ENCODE measurements around the gene SBF1. TPM values are rescaled to one million over a fixed set of nuclear protein-coding genes. Genes with fewer than 3 reads are reported as not detected.

SBF1 gene
- total and polyA plus RNA-seq, 2 donors (not counting 1 experiment from before 2014, with no cell fraction given) = 110 to 254 TPM

DNA sequence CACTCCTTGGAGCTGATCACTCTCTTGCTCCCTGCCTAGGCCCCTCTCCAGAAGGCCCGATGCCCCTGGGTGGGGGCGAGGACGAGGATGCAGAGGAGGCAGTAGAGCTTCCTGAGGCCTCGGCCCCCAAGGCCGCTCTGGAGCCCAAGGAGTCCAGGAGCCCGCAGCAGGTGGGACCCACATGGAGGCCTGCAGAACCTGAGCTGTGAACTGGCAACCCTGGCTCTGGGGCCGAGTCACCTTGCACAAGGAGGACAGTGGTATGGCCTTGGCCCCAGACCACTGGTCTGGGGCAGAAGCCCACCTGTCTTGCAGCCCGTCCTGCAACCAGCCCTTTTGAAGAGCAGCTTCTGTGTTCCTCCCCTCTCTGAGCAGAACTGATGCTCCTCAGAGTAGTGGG, 44.3 kb upstream of the SBF1 start:
- H3K4me2 ChIP-seq (replicated peaks; ENCODE audit: low read depth, low read length, poor library complexity, severe bottlenecking) = no peak overlapping the region
- H3K9me3 ChIP-seq (ENCODE audit: control extremely low read depth in 1 of 3, control insufficient read depth in 2 of 3, insufficient read depth in 1 of 3, low read length in 2 of 3) = no peaks in the 10 kb centered on the region
- no peak overlapping the region for H3K4me3 ChIP-seq (ENCODE audit: control extremely low read depth in 1 of 5, extremely low read depth in 1 of 5, insufficient read depth in 1 of 5, low read depth in 2 of 5, low read length in 4 of 5)
- POLR2A ChIA-PET = interaction anchor here (1.9 kb wide), 1 partner anchor 11 kb away, joined by 4 read pairs; the partner anchor contains the start of genes LMF2 and NCAPH2
- no peak overlapping the region for H3K4me3 Mint-ChIP-seq
- DNase-seq (no peak), ATAC-seq (ENCODE audit: low read depth) (no peak)
- no peaks in the 10 kb centered on the region for H3K27me3 ChIP-seq (replicated peaks in 1 of 4; ENCODE audit: control extremely low read depth in 1 of 4, control insufficient read depth in 3 of 4, insufficient read depth in 4 of 4, low read length in 3 of 4)
- no peak overlapping the region for H3K9ac ChIP-seq (ENCODE audit: low read length)
- no peak overlapping the region for H3K27ac Mint-ChIP-seq
- H3K27me3 Mint-ChIP-seq = no peaks in the 10 kb centered on the region
- CTCF ChIA-PET = interaction anchor here (1.1 to 1.5 kb wide), 2 partner anchors 21 kb away, joined by 3 read pairs; no protein-coding TSS in a partner anchor
- H3K4me1 Mint-ChIP-seq = peaks cover 2% of the 10 kb centered on the region
- TF ChIP-seq, protein P1, sequence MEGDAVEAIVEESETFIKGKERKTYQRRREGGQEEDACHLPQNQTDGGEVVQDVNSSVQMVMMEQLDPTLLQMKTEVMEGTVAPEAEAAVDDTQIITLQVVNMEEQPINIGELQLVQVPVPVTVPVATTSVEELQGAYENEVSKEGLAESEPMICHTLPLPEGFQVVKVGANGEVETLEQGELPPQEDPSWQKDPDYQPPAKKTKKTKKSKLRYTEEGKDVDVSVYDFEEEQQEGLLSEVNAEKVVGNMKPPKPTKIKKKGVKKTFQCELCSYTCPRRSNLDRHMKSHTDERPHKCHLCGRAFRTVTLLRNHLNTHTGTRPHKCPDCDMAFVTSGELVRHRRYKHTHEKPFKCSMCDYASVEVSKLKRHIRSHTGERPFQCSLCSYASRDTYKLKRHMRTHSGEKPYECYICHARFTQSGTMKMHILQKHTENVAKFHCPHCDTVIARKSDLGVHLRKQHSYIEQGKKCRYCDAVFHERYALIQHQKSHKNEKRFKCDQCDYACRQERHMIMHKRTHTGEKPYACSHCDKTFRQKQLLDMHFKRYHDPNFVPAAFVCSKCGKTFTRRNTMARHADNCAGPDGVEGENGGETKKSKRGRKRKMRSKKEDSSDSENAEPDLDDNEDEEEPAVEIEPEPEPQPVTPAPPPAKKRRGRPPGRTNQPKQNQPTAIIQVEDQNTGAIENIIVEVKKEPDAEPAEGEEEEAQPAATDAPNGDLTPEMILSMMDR (IDR thresholded peaks at IDR 0.05) = no peak
- no peak for TF ChIP-seq EZH2 (IDR thresholded peaks at IDR 0.05; ENCODE audit: borderline replicate concordance, insufficient read depth, low read depth, low read length, poor library complexity, severe bottlenecking)
- H3K27ac ChIP-seq (ENCODE audit: low read length in 2 of 2) = no peak overlapping the region
- H3K36me3 ChIP-seq (replicated peaks in 1 of 2; ENCODE audit: control extremely low read depth in 1 of 2, control insufficient read depth in 1 of 2, extremely low read depth in 1 of 2, insufficient read depth in 2 of 2, low read length in 1 of 2) = peaks cover 0 to 66% of the 10 kb centered on the region in 2 experiments
- peaks cover 0 to 5% of the 10 kb centered on the region in 2 donors for H3K4me1 ChIP-seq (ENCODE audit: control insufficient read depth in 2 of 2, insufficient read depth in 2 of 2, low read length in 2 of 2)
- 96% methylated on average over 8 of the region's 8 CpGs for WGBS (ENCODE audit: insufficient coverage)
- no peaks in the 10 kb centered on the region for H3K9me3 Mint-ChIP-seq (ENCODE audit: insufficient read depth)
- no peak overlapping the region for H2AFZ ChIP-seq (ENCODE audit: insufficient read depth, low read depth, low read length, poor library complexity, severe bottlenecking)
- peaks cover 49% of the 10 kb centered on the region for H4K20me1 ChIP-seq (ENCODE audit: control insufficient read depth, insufficient read depth, low read length, poor library complexity, severe bottlenecking)
- peaks cover 83% of the 10 kb centered on the region for H3K79me2 ChIP-seq (ENCODE audit: control insufficient read depth, insufficient read depth, low read length)
- intact Hi-C loops (cut with micrococcal nuclease) = no loop called here

DNA sequence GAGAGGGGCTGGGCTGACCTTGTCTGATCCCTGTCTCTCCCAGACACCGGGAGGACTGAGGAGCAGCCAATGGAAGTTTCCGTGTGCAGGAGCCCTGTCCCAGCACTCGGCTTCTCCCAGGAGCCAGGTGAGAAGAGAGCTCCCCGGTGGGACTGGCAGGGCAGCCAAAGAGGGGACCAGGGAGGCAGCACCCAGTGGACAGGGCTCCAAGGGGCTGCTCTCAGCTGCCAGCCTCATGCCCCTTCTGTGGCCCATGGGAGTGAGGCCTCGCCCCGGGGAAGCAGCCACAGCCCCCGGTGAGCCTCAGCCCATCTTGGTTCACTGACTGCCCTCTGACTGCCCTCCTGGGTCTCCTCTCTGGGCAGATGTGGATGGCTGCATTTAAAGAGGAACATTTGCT, 43.8 kb upstream of the SBF1 start:
- ATAC-seq (ENCODE audit: low read depth) (no peak), DNase-seq (no peak)
- POLR2A ChIA-PET = interaction anchor here (1.9 kb wide), 1 partner anchor 11 kb away, joined by 4 read pairs; the partner anchor contains the start of genes LMF2 and NCAPH2
- no peaks in the 10 kb centered on the region for H3K27me3 ChIP-seq (replicated peaks in 1 of 4; ENCODE audit: control extremely low read depth in 1 of 4, control insufficient read depth in 3 of 4, insufficient read depth in 4 of 4, low read length in 3 of 4)
- CTCF ChIA-PET = interaction anchor here (1.1 kb wide), 1 partner anchor 21 kb away, joined by 3 read pairs; no protein-coding TSS in a partner anchor
- intact Hi-C loops (cut with micrococcal nuclease) = no loop called here
- H3K4me2 ChIP-seq (replicated peaks; ENCODE audit: low read depth, low read length, poor library complexity, severe bottlenecking) = no peak overlapping the region
- peaks cover 50% of the 10 kb centered on the region for H4K20me1 ChIP-seq (ENCODE audit: control insufficient read depth, insufficient read depth, low read length, poor library complexity, severe bottlenecking)
- no peak overlapping the region for H3K27ac ChIP-seq (ENCODE audit: low read length in 2 of 2)
- H3K9me3 ChIP-seq (ENCODE audit: control extremely low read depth in 1 of 3, control insufficient read depth in 2 of 3, insufficient read depth in 1 of 3, low read length in 2 of 3) = no peaks in the 10 kb centered on the region
- H3K27me3 Mint-ChIP-seq = no peaks in the 10 kb centered on the region
- WGBS (ENCODE audit: insufficient coverage) = 96% methylated on average over 7 of the region's 7 CpGs
- no peak overlapping the region for H3K4me3 Mint-ChIP-seq
- peaks cover 2% of the 10 kb centered on the region for H3K4me1 Mint-ChIP-seq
- TF ChIP-seq, protein P1 (IDR thresholded peaks at IDR 0.05) = no peak
- TF ChIP-seq EZH2 (IDR thresholded peaks at IDR 0.05; ENCODE audit: borderline replicate concordance, insufficient read depth, low read depth, low read length, poor library complexity, severe bottlenecking) = no peak
- H3K9ac ChIP-seq (ENCODE audit: low read length) = no peak overlapping the region
- H3K9me3 Mint-ChIP-seq (ENCODE audit: insufficient read depth) = no peaks in the 10 kb centered on the region
- no peak overlapping the region for H2AFZ ChIP-seq (ENCODE audit: insufficient read depth, low read depth, low read length, poor library complexity, severe bottlenecking)
- no peak overlapping the region for H3K4me3 ChIP-seq (ENCODE audit: control extremely low read depth in 1 of 5, extremely low read depth in 1 of 5, insufficient read depth in 1 of 5, low read depth in 2 of 5, low read length in 4 of 5)
- peaks cover 83% of the 10 kb centered on the region for H3K79me2 ChIP-seq (ENCODE audit: control insufficient read depth, insufficient read depth, low read length)
- H3K36me3 ChIP-seq (replicated peaks in 1 of 2; ENCODE audit: control extremely low read depth in 1 of 2, control insufficient read depth in 1 of 2, extremely low read depth in 1 of 2, insufficient read depth in 2 of 2, low read length in 1 of 2) = peaks cover 0 to 64% of the 10 kb centered on the region in 2 experiments
- H3K27ac Mint-ChIP-seq = no peak overlapping the region
- no peaks in the 10 kb centered on the region for H3K4me1 ChIP-seq (ENCODE audit: control insufficient read depth in 2 of 2, insufficient read depth in 2 of 2, low read length in 2 of 2)

Measured in B cell (primary cell).